Measurements from ENCODE around the gene CPLX3.
"Not testable (repeated sequence)": the region's sequence is repeated elsewhere in the genome, so short reads cannot be mapped to it uniquely, and the experiment has no call there.

Gene CPLX3

GRCh38 chr15:74826364-74826819, at the start of gene CPLX3:
Gene CPLX3, plus strand, starts transcription at chr15:74826627. Its CDS starts 77 bp downstream, at chr15:74826704.
- DNase-seq (ENCODE audit: low spot score) = no peak

- no peak for DNase-seq (ENCODE audit: low spot score)
These were observed 49.3 kb upstream of the CPLX3 start for GRCh38 chr15:74776821-74777768.

- no peak for DNase-seq (ENCODE audit: low spot score)
These were observed 48.4 kb upstream of the CPLX3 start for GRCh38 chr15:74777769-74778598.

GRCh38 chr15:74778599-74778970, 47.8 kb upstream of the CPLX3 start:
- DNase-seq (ENCODE audit: low spot score) = no peak

GRCh38 chr15:74779162-74779648, 47.2 kb upstream of the CPLX3 start:
- no peak for DNase-seq (ENCODE audit: low spot score)

- DNase-seq (ENCODE audit: low spot score) = no peak
These were observed 45.6 kb upstream of the CPLX3 start for GRCh38 chr15:74780523-74781430.

- DNase-seq (ENCODE audit: low spot score) = no peak
These were observed 44.8 kb upstream of the CPLX3 start, which contains the start of gene CSK for GRCh38 chr15:74781431-74782258. Gene CSK, plus strand, starts transcription at chr15:74782080. Its CDS starts 16,218 bp downstream, at chr15:74798298.

- no peak for DNase-seq (ENCODE audit: low spot score)
These were observed 44.0 kb upstream of the CPLX3 start for GRCh38 chr15:74782259-74783071.

- DNase-seq (ENCODE audit: low spot score) = no peak
These were observed 43.2 kb upstream of the CPLX3 start for GRCh38 chr15:74783072-74783807.

- DNase-seq (ENCODE audit: low spot score) = no peak
These were observed 42.6 kb upstream of the CPLX3 start for GRCh38 chr15:74783808-74784175.

- no peak for DNase-seq (ENCODE audit: low spot score)
These were observed 41.8 kb upstream of the CPLX3 start for GRCh38 chr15:74784426-74785193.

- DNase-seq (ENCODE audit: low spot score) = no peak
These were observed 41.0 kb upstream of the CPLX3 start for GRCh38 chr15:74785194-74786032.

- DNase-seq (ENCODE audit: low spot score) = not testable (repeated sequence)
These were observed 40.3 kb upstream of the CPLX3 start for GRCh38 chr15:74786081-74786480.

GRCh38 chr15:74786551-74787165, 39.8 kb upstream of the CPLX3 start:
- DNase-seq (ENCODE audit: low spot score) = no peak

GRCh38 chr15:74787251-74788041, 39.0 kb upstream of the CPLX3 start:
- DNase-seq (ENCODE audit: low spot score) = peak; percentile 88
